ENCODE data around the gene APBB1. TPM values are rescaled to one million over a fixed set of nuclear protein-coding genes. Genes with fewer than 3 reads are reported as not detected.

The APBB1 gene
- total RNA-seq, 2 donors from 2014 or later: 79.8 to 80.9 TPM

- no peaks in the 10 kb centered on the region for H3K9me3 ChIP-seq
- TF ChIP-seq CTCF (IDR thresholded peaks at IDR 0.05): no peak
- H3K27me3 ChIP-seq: no peaks in the 10 kb centered on the region
- no peak overlapping the region for H3K4me3 ChIP-seq
- peaks cover 83% of the 10 kb centered on the region for H3K36me3 ChIP-seq
- H3K4me1 ChIP-seq: peaks cover 0 to 4% of the 10 kb centered on the region in 2 donors
- DNase-seq (ENCODE audit: low spot score): no peak
- H3K27ac ChIP-seq: no peak overlapping the region
Observed at GRCh38 chr11:6455070-6455469, 36.2 kb upstream of the APBB1 start.

GRCh38 chr11:6453152-6453551 is 34.3 kb upstream of the APBB1 start:
- H3K27me3 ChIP-seq: no peaks in the 10 kb centered on the region
- H3K27ac ChIP-seq: no peak overlapping the region
- no peaks in the 10 kb centered on the region for H3K9me3 ChIP-seq
- DNase-seq (ENCODE audit: low spot score): no peak
- H3K36me3 ChIP-seq: peaks cover 87% of the 10 kb centered on the region
- peaks cover 0 to 4% of the 10 kb centered on the region in 2 donors for H3K4me1 ChIP-seq
- no peak overlapping the region for H3K4me3 ChIP-seq
- TF ChIP-seq CTCF (IDR thresholded peaks at IDR 0.05): no peak

DNA sequence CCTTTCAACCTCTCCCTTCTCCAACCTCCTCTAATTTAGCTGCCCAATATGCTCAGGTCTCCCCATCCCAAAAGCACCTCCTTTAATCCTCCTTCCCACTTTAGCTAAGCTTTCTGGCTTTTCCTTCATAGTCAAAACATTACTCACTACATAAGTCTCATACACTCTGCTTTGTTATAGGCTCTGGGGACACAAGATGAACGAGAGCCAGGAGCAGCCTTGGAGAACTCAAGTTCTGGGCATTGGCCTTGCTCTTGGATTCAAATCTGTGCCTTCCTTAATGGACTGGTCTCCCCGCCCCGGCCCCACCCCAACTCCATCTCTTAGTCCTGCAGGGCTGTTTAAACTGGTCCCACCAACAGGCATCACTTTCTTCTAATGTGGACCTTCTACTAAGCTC is 33.3 kb upstream of the APBB1 start:
- H3K4me1 ChIP-seq: peaks cover 0 to 4% of the 10 kb centered on the region in 2 donors
- H3K27me3 ChIP-seq: no peaks in the 10 kb centered on the region
- H3K4me3 ChIP-seq: no peak overlapping the region
- peaks cover 79% of the 10 kb centered on the region for H3K36me3 ChIP-seq
- no peaks in the 10 kb centered on the region for H3K9me3 ChIP-seq
- no peak for TF ChIP-seq CTCF (IDR thresholded peaks at IDR 0.05)
- no peak for DNase-seq (ENCODE audit: low spot score)
- H3K27ac ChIP-seq: no peak overlapping the region

DNA sequence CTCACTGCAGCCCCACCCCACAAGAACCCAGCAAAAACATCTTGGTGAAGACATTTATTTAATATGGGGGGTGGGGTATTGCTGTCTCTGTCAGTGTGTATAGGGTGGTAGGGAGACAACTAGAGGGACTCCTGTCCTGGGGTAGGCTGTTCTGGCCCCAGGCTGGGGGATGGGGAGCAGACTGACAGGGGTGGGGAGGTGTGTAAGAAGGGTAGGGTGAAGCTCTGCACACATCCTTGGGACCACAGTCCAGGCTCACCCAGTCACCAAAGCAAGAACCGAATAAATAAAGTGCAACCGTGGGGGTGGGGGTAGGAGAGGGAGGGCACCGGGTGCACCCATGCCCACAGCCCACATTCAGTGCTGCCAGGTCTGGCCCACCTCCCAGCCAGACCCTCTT is 29.7 kb upstream of the APBB1 start:
- no peaks in the 10 kb centered on the region for H3K9me3 ChIP-seq
- H3K36me3 ChIP-seq: peaks cover 48% of the 10 kb centered on the region
- DNase-seq (ENCODE audit: low spot score): no peak
- H3K4me1 ChIP-seq: peaks cover 0 to 4% of the 10 kb centered on the region in 2 donors
- H3K27ac ChIP-seq: no peak overlapping the region
- no peaks in the 10 kb centered on the region for H3K27me3 ChIP-seq
- TF ChIP-seq CTCF (IDR thresholded peaks at IDR 0.05): no peak
- no peak overlapping the region for H3K4me3 ChIP-seq

DNA sequence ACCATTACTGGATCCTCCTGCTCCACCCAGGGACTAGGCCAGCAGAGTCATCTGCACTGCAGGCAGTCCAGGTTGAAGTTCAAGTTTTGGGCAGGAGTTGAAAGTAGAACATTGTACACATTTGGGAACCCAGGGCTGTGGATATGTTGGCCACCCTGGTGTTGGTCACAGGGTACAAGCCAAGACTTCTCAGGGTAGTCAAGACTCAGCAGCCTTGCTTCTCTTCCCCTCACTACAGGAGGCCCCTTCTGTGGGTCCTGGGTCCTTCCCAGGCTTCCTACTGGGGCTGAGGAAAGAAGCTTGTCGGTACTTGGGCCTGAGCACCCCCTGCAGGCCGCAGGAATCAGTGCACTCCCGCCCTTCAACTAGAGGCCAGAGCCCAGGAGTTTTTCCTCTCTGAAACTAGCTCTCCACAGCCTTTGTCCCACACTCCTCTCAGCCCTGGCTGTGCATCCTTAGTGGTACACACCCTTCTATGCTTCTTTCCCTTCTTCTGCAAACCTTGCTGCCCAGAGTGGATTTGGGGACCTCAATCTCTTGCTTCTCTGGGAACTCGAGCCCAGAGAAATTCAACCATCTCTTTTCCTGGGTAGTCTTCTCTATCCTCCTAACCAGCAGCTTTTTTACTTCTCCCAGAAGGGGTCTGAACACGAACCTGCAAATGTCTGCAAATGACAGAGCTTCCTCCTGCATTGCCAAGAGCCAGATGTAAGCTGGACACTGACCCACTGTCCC is 24.5 kb upstream of the APBB1 start:
- H3K9me3 ChIP-seq: no peaks in the 10 kb centered on the region
- DNase-seq (ENCODE audit: low spot score): peak; percentile 64
- H3K27me3 ChIP-seq: no peaks in the 10 kb centered on the region
- H3K36me3 ChIP-seq: peaks cover under 1% of the 10 kb centered on the region
- H3K4me3 ChIP-seq: no peak overlapping the region
- H3K4me1 ChIP-seq: no peaks in the 10 kb centered on the region
- H3K27ac ChIP-seq: no peak overlapping the region
- TF ChIP-seq CTCF (IDR thresholded peaks at IDR 0.05): peak; percentile 67 to 86

- Histone ChIP-seq H3K4me3 (no peak overlapping the region), H3K36me3 (no peaks in the 10 kb centered on the region), H3K4me1 (no peaks in the 10 kb centered on the region), H3K27ac (no peak overlapping the region), H3K9me3 (no peaks in the 10 kb centered on the region), H3K27me3 (no peaks in the 10 kb centered on the region)
- no peak for TF ChIP-seq CTCF (IDR thresholded peaks at IDR 0.05)
- DNase-seq (ENCODE audit: low spot score): no peak
Observed at GRCh38 chr11:6442441-6442840, 23.5 kb upstream of the APBB1 start.

Data from right atrium auricular region (tissue), 2 donors.